Measurements from ENCODE around the gene DLK1.

- no peak for TF ChIP-seq CTCF (conservative IDR thresholded peaks at IDR 0.05 in 1 of 2, IDR thresholded peaks at IDR 0.05 in 1 of 2; ENCODE audit: extremely low read depth in 1 of 2, insufficient read depth in 1 of 2, low read depth in 1 of 2, low read length in 2 of 2)
- peak; percentile 46 for TF ChIP-seq EZH2 (IDR thresholded peaks at IDR 0.05; ENCODE audit: borderline replicate concordance, low read length)
Measured at GRCh38 chr14:100725587-100726387, 905 bp upstream of the DLK1 start.
